Tibial nerve (tissue), 4 donors: ENCODE results near the gene UTS2R. TPM values are rescaled to one million over a fixed set of nuclear protein-coding genes. Genes with fewer than 3 reads are reported as not detected.

ENCODE experiments used
- DNase-seq, 2 donors: peaks; one replicate each; pipeline ENCODE4 v3.0.0-alpha.2; 2019; ENCODE audit warnings: low spot score in 2 of 2
- H3K27ac ChIP-seq, 4 donors: fragments of 200-600 bp; sonication (generic) in 3 of 4; one replicate each; pipeline ENCODE4 v1.5.1; 2017 to 2019; ENCODE audit warnings: mild to moderate bottlenecking in 1 of 4
- H3K27me3 ChIP-seq, 2 donors: fragments of 200-600 bp; sonication (generic) in 1 of 2; one replicate each; pipeline versions ENCODE4 v1.5.1 to v1.6.0; 2017 to 2019
- H3K36me3 ChIP-seq, 3 donors: fragments of 200-600 bp; sonication (generic); one replicate each; pipeline ENCODE4 v1.5.1; 2018 to 2019
- H3K4me1 ChIP-seq, 4 donors: fragments of 200-600 bp; sonication (generic) in 3 of 4; one replicate each; pipeline ENCODE4 v1.5.1; 2017 to 2019
- H3K4me3 ChIP-seq, 4 donors: fragments of 200-600 bp; sonication (generic) in 3 of 4; one replicate each; pipeline ENCODE4 v1.5.1; 2017 to 2019; ENCODE audit warnings: mild to moderate bottlenecking in 1 of 4, moderate library complexity in 1 of 4
- H3K9me3 ChIP-seq, 4 donors: fragments of 200-600 bp; sonication (generic) in 3 of 4; one replicate each; pipeline ENCODE4 v1.5.1; 2017 to 2019
- EP300 ChIP-seq, 2 donors: sonication (generic); formaldehyde crosslinking; IDR thresholded peaks; one replicate each; pipeline ENCODE4 v1.6.1; 2017; ENCODE audit warnings: antibody characterized with exemption in 2 of 2, mild to moderate bottlenecking in 1 of 2
- POLR2A ChIP-seq, 2 donors: fragments of 450-650 bp; IDR thresholded peaks; one replicate each; pipeline ENCODE4 v1.6.1; 2017; ENCODE audit warnings: antibody characterized with exemption in 2 of 2, mild to moderate bottlenecking in 2 of 2, moderate library complexity in 2 of 2
- WGBS, 2 donors: methylation state at CpG; one replicate each; pipeline ENCODE4 v1.1.5; 2018; 5-methylcytosine and 5-hydroxymethylcytosine counted together
- total RNA-seq, 4 donors: library from RNA; depleted of rRNA; stranded (reverse); fragments of >200 nt; gene quantifications; one replicate each; pipeline ENCODE4 v1.1.0, GENCODE V29; 2016
- TF ChIP-seq, protein P1 (sequence below), 5 experiments: fragments of 200-600 bp in 3 of 5; fragments of 450-650 bp in 2 of 5; sonication (generic) in 3 of 5; IDR thresholded peaks; one replicate each; pipeline ENCODE4 v1.5.1; 2016 to 2019; ENCODE audit warnings: antibody characterized with exemption in 5 of 5, mild to moderate bottlenecking in 3 of 5, moderate library complexity in 2 of 5

The UTS2R gene
- total RNA-seq, 4 donors from 2014 or later = 0.20 TPM; not detected in 3

DNA sequence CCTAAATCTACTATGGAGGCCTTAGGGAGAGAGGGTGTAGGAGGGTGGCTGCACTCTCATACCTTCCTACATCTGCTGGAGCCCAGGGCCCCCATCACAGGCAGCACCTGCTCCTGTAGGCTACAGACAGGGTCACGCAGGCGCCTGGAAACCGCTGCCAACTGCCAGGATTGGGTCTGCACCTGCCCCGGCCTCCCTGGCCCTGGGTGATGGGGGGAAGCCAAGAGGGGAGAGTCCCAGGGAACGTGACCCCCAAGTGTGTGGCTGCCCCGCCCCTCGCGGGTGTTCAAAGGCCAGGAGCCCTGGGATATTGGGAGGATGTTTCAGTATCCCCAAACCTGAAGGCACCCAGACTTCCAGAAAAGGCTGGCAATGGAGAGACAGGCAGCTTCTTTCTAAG lies 18.1 kb upstream of the UTS2R start:
- TF ChIP-seq EP300 (IDR thresholded peaks at IDR 0.05) (no peak), POLR2A (IDR thresholded peaks at IDR 0.05) (no peak)
- TF ChIP-seq, protein P1, sequence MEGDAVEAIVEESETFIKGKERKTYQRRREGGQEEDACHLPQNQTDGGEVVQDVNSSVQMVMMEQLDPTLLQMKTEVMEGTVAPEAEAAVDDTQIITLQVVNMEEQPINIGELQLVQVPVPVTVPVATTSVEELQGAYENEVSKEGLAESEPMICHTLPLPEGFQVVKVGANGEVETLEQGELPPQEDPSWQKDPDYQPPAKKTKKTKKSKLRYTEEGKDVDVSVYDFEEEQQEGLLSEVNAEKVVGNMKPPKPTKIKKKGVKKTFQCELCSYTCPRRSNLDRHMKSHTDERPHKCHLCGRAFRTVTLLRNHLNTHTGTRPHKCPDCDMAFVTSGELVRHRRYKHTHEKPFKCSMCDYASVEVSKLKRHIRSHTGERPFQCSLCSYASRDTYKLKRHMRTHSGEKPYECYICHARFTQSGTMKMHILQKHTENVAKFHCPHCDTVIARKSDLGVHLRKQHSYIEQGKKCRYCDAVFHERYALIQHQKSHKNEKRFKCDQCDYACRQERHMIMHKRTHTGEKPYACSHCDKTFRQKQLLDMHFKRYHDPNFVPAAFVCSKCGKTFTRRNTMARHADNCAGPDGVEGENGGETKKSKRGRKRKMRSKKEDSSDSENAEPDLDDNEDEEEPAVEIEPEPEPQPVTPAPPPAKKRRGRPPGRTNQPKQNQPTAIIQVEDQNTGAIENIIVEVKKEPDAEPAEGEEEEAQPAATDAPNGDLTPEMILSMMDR (IDR thresholded peaks at IDR 0.05) = no peak
- Histone ChIP-seq H3K36me3 (no peaks in the 10 kb centered on the region), H3K27me3 (peaks cover 0 to 23% of the 10 kb centered on the region in 2 donors), H3K27ac (no peak overlapping the region), H3K9me3 (no peaks in the 10 kb centered on the region), H3K4me1 (peaks cover 0 to 18% (median 4%) of the 10 kb centered on the region in 4 donors), H3K4me3 (no peak overlapping the region)
- no peak for DNase-seq
- WGBS, 2 donors = 87 to 100% methylated on average over 1 to 6 of the region's 8 CpGs

DNA sequence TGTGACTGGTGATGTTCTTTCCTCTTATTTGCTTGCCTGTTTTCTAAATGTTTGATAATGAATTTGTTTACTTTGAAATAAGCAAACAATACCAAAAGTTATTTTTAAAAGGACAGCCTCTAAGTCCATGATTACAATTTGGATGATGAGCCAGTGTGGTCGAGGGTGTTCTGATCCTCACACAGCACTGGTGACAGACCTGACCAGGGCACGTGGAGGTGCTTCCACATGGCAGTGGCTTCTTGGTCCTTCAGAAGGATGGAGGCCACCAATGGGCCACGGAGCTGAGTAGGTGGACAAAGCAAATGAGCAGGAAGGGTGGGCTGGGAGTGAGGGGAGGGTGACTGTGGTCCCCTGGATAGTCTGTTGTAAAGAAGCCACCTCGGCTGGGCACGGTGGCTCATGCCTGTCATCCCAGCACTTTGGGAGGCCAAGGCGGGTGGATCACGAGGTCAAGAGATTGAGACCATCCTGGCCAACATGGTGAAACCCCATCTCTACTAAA lies 16.7 kb upstream of the UTS2R start:
- Histone ChIP-seq H3K36me3 (no peaks in the 10 kb centered on the region), H3K9me3 (no peaks in the 10 kb centered on the region), H3K4me3 (no peak overlapping the region), H3K4me1 (peaks cover 0 to 8% (median 4%) of the 10 kb centered on the region in 4 donors), H3K27me3 (peaks cover 0 to 33% of the 10 kb centered on the region in 2 donors), H3K27ac (no peak overlapping the region)
- DNase-seq = no peak
- TF ChIP-seq EP300 (IDR thresholded peaks at IDR 0.05) (no peak), POLR2A (IDR thresholded peaks at IDR 0.05) (no peak)
- TF ChIP-seq, protein P1 (IDR thresholded peaks at IDR 0.05) = no peak
- WGBS, 2 donors = 83 to 90% methylated on average over 7 of the region's 7 CpGs

- no peak for DNase-seq
- H3K4me1 ChIP-seq = peaks cover 0 to 8% (median 3%) of the 10 kb centered on the region in 4 donors
- peaks cover 0 to 33% of the 10 kb centered on the region in 2 donors for H3K27me3 ChIP-seq
- 51 to 62% methylated on average over 11 of the region's 11 CpGs for WGBS, 2 donors
- H3K4me3 ChIP-seq = no peak overlapping the region
- no peak overlapping the region for H3K27ac ChIP-seq
- no peaks in the 10 kb centered on the region for H3K36me3 ChIP-seq
- H3K9me3 ChIP-seq = no peaks in the 10 kb centered on the region
- TF ChIP-seq, protein P1 (IDR thresholded peaks at IDR 0.05) = no peak
- TF ChIP-seq POLR2A (IDR thresholded peaks at IDR 0.05) = no peak
- no peak for TF ChIP-seq EP300 (IDR thresholded peaks at IDR 0.05)
Measured at GRCh38 chr17:82355770-82356427, 15.7 kb upstream of the UTS2R start.

DNA sequence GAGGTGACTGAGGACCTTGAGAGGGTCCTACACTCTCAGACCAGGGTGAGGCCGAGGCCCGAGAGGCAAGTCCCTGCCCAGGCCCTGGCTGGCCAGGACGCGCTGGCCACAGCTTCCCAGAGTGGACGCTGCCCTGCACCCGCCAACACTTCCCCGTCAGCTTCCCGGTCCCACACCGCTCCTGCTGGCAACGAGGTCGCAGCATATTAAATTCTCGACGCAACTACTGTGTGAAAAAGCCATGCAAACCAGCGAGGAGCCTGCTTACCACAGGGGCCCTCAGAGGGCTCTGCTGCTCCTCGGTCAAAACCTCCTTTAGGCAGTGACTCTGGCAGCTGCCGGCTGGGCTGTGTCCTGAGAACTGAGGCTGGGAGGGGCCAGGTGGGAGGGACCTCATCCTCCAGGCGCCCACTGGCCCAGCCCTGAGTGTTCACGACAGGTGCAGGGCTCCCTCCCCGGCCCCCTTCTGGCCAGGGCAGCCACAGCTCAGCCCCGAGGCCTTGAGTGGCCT lies 14.7 kb upstream of the UTS2R start:
- Histone ChIP-seq H3K27ac (no peak overlapping the region), H3K4me1 (peaks cover 0 to 3% (median 1%) of the 10 kb centered on the region in 4 donors), H3K4me3 (no peak overlapping the region), H3K27me3 (peaks cover 0 to 33% of the 10 kb centered on the region in 2 donors), H3K36me3 (no peaks in the 10 kb centered on the region), H3K9me3 (no peaks in the 10 kb centered on the region)
- 51 to 58% methylated on average over 20 of the region's 20 CpGs for whole genome bisulfite sequencing, 2 donors
- DNase-seq = no peak
- TF ChIP-seq POLR2A (IDR thresholded peaks at IDR 0.05) (no peak), EP300 (IDR thresholded peaks at IDR 0.05) (no peak)
- TF ChIP-seq, protein P1 (IDR thresholded peaks at IDR 0.05) = no peak

- Histone ChIP-seq H3K4me3 (no peak overlapping the region), H3K36me3 (no peaks in the 10 kb centered on the region), H3K4me1 (no peaks in the 10 kb centered on the region), H3K9me3 (no peaks in the 10 kb centered on the region), H3K27me3 (peaks cover 0 to 33% of the 10 kb centered on the region in 2 donors), H3K27ac (no peak overlapping the region)
- TF ChIP-seq, protein P1 (IDR thresholded peaks at IDR 0.05) = no peak
- TF ChIP-seq POLR2A (IDR thresholded peaks at IDR 0.05) (no peak), EP300 (IDR thresholded peaks at IDR 0.05) (no peak)
- DNase-seq = no peak
- WGBS, 2 donors = 60 to 80% methylated on average over 1 to 2 of the region's 2 CpGs
Measured at GRCh38 chr17:82357394-82357793, 14.2 kb upstream of the UTS2R start.
